ENCODE data around the gene SNX11. TPM values are rescaled to one million over a fixed set of nuclear protein-coding genes. Genes with fewer than 3 reads are reported as not detected.

SNX11 gene
- total RNA-seq, 2 experiments from 2014 or later: 35.6 to 38.3 TPM

DNA sequence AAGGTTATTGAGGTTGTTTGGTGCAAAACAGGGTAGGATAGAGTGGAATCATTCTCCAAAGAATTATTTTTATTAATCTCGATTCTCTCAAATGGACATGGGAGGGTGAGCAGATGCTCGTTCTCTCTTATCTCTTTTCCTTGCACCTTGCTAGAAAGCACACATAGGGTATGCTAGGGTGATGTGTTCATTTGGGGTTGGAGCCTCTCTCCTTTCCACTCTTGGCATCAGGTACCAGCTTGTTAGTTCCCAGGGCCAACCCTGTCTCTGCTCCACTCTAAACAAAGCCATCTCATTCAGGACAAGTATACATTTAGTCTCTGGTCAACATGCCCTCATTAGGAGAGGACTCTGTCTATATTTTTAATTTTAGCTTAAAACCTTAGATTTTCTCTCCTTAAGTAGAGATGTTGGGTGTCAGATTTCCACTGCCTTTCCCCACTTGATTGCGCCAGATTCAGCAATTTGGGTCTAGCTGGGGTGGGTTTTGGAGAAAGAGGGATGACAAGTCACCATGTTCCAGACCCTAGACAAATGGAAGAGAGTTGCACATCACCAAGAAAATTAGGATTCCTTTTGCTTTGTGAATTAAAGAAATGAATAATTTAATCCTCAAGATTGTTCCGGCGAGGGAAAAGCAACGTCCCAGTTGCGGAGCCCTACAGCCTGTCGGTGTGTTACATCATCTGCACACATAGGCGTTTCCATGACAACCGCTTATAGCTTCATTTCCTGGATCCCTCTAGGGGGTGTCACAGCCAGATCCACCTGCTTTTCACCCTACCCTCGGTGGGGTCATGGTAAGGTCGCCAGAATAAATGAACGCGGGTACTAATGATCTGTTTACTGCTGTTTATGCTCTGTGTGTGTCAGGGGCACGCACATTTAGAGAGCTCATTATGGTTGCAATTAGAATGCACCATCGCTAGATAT, 41.6 kb downstream of the SNX11 start:
- POLR2A ChIA-PET: no interaction called here
- CTCF ChIA-PET: no interaction called here

DNA sequence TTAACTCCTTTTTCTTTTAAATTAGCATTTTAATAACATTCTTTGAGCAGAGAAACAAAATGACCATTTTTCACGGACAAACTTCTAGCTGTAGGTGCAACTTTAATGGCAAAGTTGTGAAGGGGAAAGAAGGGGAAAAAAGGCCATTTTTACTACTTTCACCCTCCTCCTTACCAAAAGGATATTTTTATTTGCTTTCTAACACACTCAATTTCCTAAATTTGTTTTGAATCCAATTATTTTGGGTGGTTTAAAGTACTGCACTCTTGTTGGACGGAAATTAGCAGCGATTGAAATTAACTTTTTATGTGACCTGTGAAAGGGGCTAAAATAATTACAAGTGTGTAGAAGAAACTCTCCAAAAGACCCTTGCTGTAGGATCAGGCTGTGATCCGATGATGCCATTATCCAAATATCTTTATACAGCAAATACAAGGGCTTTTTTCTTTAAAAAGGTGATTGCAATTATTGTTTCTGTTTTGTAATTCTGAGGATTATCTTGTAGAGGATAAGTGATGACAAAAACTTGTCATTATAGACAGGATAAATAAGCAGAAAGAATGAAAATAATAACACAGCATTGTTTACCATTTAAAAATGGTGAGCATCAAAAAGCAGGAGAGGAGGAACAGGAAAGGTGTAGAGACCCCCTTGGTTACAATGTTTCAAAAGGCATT, 42.4 kb downstream of the SNX11 start:
- ChIA-PET POLR2A (no interaction called here), CTCF (no interaction called here)

GRCh38 chr17:48150597-48151001, 43.0 kb downstream of the SNX11 start:
- CTCF ChIA-PET: no interaction called here
- POLR2A ChIA-PET: no interaction called here

DNA sequence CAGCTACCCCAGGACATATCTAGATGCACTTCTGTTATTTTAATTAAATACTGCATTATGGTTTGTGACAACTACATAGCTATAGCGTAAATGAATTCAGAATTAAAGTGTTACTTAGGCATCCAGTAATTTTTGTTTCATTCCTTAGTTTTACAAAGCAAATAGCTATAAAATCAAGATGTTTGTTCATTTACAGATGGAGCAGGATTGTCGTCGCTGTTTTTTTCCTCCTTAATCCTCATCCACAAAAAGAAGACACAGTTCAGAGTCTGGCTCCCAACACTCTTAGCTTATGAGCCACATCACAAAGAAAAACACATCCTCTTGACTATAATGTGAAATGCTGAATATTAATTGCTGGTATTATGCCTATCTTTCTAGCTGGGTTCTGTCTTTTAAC, 43.7 kb downstream of the SNX11 start:
- ChIA-PET POLR2A (no interaction called here), CTCF (interaction anchor here (0.5 kb wide), 1 partner anchor 132 kb away, joined by 3 read pairs; no protein-coding TSS in a partner anchor)

DNA sequence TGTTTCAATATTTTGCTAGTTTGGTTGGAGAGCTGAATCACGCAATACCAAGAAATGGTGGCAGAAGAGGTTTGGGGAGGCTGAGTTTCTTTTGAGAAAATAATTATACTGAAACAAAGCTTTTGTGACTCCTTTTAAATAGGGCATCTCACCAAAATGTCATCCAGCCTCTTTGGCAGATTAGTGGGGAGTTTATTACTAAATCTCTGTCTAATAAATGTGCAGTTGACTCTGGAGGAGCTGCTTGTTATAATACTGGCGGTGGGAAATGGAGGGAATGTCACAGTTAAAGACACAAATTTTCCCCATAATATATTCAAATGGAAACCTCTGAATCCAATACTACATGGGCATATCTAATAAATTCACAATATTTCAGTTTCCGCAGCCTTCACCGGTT, 44.7 kb downstream of the SNX11 start:
- ChIA-PET CTCF (interaction anchor here (0.6 kb wide), 1 partner anchor 333 kb away, joined by 3 read pairs; no protein-coding TSS in a partner anchor), POLR2A (no interaction called here)

GRCh38 chr17:48153691-48154358, 46.3 kb downstream of the SNX11 start:
- ChIA-PET CTCF (interaction anchor here (1.0 kb wide), 1 partner anchor 439 kb away, joined by 3 read pairs; no protein-coding TSS in a partner anchor), POLR2A (no interaction called here)

GRCh38 chr17:48155889-48156611, 48.5 kb downstream of the SNX11 start:
- ChIA-PET CTCF (no interaction called here), POLR2A (no interaction called here)

GRCh38 chr17:48159232-48159631, 51.7 kb downstream of the SNX11 start:
- CTCF ChIA-PET: interaction anchor here (1.5 kb wide), 1 partner anchor 14 kb away, joined by 4 read pairs; no protein-coding TSS in a partner anchor
- POLR2A ChIA-PET: no interaction called here

GRCh38 chr17:48160177-48161081, 52.9 kb downstream of the SNX11 start:
- POLR2A ChIA-PET: no interaction called here
- CTCF ChIA-PET: interaction anchor here (1.5 kb wide), 1 partner anchor 13 kb away, joined by 4 read pairs; no protein-coding TSS in a partner anchor

- ChIA-PET CTCF (no interaction called here), POLR2A (interaction anchor here (0.6 kb wide), 1 partner anchor 276 kb away, joined by 3 read pairs; no protein-coding TSS in a partner anchor)
These were observed 53.8 kb downstream of the SNX11 start for GRCh38 chr17:48161127-48161905.

GRCh38 chr17:48162306-48162934, 54.9 kb downstream of the SNX11 start:
- ChIA-PET CTCF (no interaction called here), POLR2A (no interaction called here)

GRCh38 chr17:48162946-48163506, 55.5 kb downstream of the SNX11 start:
- POLR2A ChIA-PET: no interaction called here

GRCh38 chr17:48163809-48164208, 56.2 kb downstream of the SNX11 start:
- ChIA-PET POLR2A (no interaction called here), CTCF (no interaction called here)

More at GRCh38 chr17:48162946-48163506, 55.5 kb downstream of the SNX11 start:
- CTCF ChIA-PET: no interaction called here

DNA sequence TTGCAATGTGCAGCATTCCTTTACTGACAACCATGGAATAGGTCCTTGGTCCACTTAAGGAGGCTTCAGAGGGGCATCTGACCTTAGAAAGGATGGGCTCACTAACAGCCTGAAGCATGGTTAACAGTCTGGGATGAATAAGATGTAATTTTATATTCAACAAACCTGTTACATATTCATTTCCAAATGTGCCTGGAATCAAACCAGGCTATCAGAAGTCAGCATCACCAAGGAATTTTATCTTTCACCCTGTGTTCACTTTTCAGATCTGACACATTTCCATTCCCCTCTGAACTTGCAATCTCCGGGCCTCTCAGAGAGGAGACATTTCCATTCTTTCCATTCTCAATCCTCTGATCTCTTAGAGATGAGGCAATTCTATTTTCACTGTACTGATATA, 62.4 kb downstream of the SNX11 start:
- POLR2A ChIA-PET: no interaction called here
- CTCF ChIA-PET: no interaction called here
